Thyroid gland (tissue), 4 donors: Measurements from ENCODE around the gene ADI1.

Experiments
- POLR2A ChIP-seq, 2 donors: fragments of 450-650 bp; IDR thresholded peaks; one replicate each; pipeline ENCODE4 v1.6.1; 2017; ENCODE audit warnings: antibody characterized with exemption in 2 of 2, mild to moderate bottlenecking in 2 of 2, moderate library complexity in 1 of 2
- TF ChIP-seq, protein P1 (sequence below), 6 experiments: fragments of 200-600 bp in 3 of 6; fragments of 450-650 bp in 3 of 6; sonication (generic) in 3 of 6; IDR thresholded peaks; one replicate each; pipeline ENCODE4 v1.5.1; 2016 to 2019; ENCODE audit warnings: antibody characterized with exemption in 6 of 6, mild to moderate bottlenecking in 2 of 6, inconsistent platforms in 1 of 6, moderate library complexity in 1 of 6

DNA sequence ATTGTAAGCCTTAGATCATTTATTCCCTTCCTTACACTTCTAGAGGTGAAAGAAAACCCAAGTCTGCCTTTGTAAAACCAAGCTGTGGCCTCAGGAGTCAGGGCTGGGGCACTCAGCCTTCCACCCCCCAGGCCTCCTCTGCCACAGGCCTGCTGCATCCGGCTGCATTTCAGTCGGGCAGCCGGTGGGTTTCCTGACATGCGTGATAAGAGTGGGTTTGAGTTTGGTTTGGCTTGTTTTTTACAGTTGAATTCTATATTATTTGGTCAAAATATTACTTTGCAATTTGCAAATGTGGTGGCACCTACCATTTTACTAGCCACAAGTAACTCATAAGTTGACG, 42.4 kb downstream of the ADI1 start:
- TF ChIP-seq, protein P1, sequence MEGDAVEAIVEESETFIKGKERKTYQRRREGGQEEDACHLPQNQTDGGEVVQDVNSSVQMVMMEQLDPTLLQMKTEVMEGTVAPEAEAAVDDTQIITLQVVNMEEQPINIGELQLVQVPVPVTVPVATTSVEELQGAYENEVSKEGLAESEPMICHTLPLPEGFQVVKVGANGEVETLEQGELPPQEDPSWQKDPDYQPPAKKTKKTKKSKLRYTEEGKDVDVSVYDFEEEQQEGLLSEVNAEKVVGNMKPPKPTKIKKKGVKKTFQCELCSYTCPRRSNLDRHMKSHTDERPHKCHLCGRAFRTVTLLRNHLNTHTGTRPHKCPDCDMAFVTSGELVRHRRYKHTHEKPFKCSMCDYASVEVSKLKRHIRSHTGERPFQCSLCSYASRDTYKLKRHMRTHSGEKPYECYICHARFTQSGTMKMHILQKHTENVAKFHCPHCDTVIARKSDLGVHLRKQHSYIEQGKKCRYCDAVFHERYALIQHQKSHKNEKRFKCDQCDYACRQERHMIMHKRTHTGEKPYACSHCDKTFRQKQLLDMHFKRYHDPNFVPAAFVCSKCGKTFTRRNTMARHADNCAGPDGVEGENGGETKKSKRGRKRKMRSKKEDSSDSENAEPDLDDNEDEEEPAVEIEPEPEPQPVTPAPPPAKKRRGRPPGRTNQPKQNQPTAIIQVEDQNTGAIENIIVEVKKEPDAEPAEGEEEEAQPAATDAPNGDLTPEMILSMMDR (IDR thresholded peaks at IDR 0.05), result no peak
- TF ChIP-seq POLR2A (IDR thresholded peaks at IDR 0.05), result no peak
